ENCODE results near the gene PTGIS. TPM values are rescaled to one million over a fixed set of nuclear protein-coding genes. Genes with fewer than 3 reads are reported as not detected.

The PTGIS gene
- total and polyA plus RNA-seq, 2 of the 4 experiments (the other 2 are of a cell fraction), result 1.6 to 2.6 TPM

DNA sequence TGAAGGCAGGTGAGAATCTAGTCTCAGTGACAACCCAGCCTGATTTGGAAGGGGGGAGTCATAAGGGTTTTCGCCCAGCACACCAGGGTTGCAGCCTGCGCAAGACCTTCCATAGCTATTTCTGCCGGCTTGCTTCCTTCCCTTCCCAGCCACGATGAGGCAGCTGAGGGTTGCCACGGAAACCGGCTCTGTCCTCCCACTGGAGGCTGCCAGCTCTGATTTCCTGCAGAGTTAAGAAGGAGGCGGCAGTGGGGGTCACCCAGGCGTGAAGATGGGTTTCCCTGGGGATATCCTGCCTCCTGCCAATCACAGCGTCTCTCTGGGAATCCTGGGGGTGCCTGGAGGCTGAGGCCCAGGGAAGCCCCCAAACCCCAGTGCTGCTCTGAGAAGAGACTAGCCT, 62.4 kb downstream of the PTGIS start:
- Histone ChIP-seq H3K18ac (ENCODE audit: low read depth, low read length) (no peak overlapping the region), H3K79me1 (ENCODE audit: low read depth in 1 of 2, low read length in 2 of 2) (no peaks in the 10 kb centered on the region), H2AK5ac (ENCODE audit: low read depth, low read length) (no peak overlapping the region), H4K8ac (ENCODE audit: low read depth in 2 of 2, low read length in 2 of 2) (no peak overlapping the region), H3K4me1 (ENCODE audit: control insufficient read depth, insufficient read depth, low read length) (no peaks in the 10 kb centered on the region; the same call in 1 of the 2 replicates), H4K91ac (ENCODE audit: insufficient read depth, low read depth, low read length) (no peak overlapping the region), H2AK9ac (replicated peaks; ENCODE audit: low read depth, low read length, poor library complexity) (no peak overlapping the region), H3K9ac (ENCODE audit: low read depth, low read length) (no peak overlapping the region), H2AFZ (replicated peaks; ENCODE audit: low read length, poor library complexity) (no peak overlapping the region), H2BK20ac (ENCODE audit: low read depth, low read length) (no peak overlapping the region), H3K23ac (ENCODE audit: low read depth, low read length) (no peak overlapping the region), H4K20me1 (ENCODE audit: insufficient read depth, low read length) (no peaks in the 10 kb centered on the region; the same call in 1 of the 2 replicates), H2BK15ac (ENCODE audit: low read depth, low read length) (no peak overlapping the region), H3K36me3 (ENCODE audit: control insufficient read depth, insufficient read depth, low read length) (no peaks in the 10 kb centered on the region), H3K4me3 (ENCODE audit: insufficient read depth, low read depth, low read length) (no peak overlapping the region), H3K27me3 (ENCODE audit: control insufficient read depth, insufficient read depth, low read length) (peaks cover 11% of the 10 kb centered on the region), H2BK120ac (ENCODE audit: low read depth, low read length) (no peak overlapping the region), H4K5ac (ENCODE audit: low read depth, low read length) (no peak overlapping the region), H3K9me1 (ENCODE audit: insufficient read depth, low read length) (no peaks in the 10 kb centered on the region), H3K4me2 (ENCODE audit: low read depth, low read length) (no peak overlapping the region), H3K56ac (ENCODE audit: extremely low read depth, insufficient read depth, low read length) (no peak overlapping the region), H3K14ac (replicated peaks; ENCODE audit: low read depth, low read length) (no peak overlapping the region), H3K27ac (ENCODE audit: insufficient read depth, low read length) (no peak overlapping the region), H3K9me3 (ENCODE audit: control insufficient read depth, insufficient read depth, low read length) (peaks cover 2% of the 10 kb centered on the region; the same call in 1 of the 2 replicates), H3K4ac (ENCODE audit: low read depth, low read length) (no peak overlapping the region), H2BK5ac (ENCODE audit: low read depth, low read length, poor library complexity, severe bottlenecking) (no peak overlapping the region)
- no peak for TF ChIP-seq MAZ (IDR thresholded peaks at IDR 0.05; ENCODE audit: borderline replicate concordance, low read depth, low read length)
- no peak for TF ChIP-seq SMC3 (IDR thresholded peaks at IDR 0.05; ENCODE audit: low read depth, low read length)
- no peak for TF ChIP-seq RCOR1 (IDR thresholded peaks at IDR 0.05; ENCODE audit: insufficient replicate concordance, low read length)
- no peak for TF ChIP-seq CEBPB (IDR thresholded peaks at IDR 0.05; ENCODE audit: low read depth, low read length)
- TF ChIP-seq FOS (IDR thresholded peaks at IDR 0.05; ENCODE audit: low read depth, low read length), result no peak
- TF ChIP-seq CHD1 (IDR thresholded peaks at IDR 0.05; ENCODE audit: low read depth, low read length), result no peak
- TF ChIP-seq NFE2L2 (IDR thresholded peaks at IDR 0.05; ENCODE audit: low read depth, low read length), result no peak
- TF ChIP-seq BHLHE40 (IDR thresholded peaks at IDR 0.05; ENCODE audit: low read depth, low read length), result no peak
- no peak for TF ChIP-seq ELK1 (IDR thresholded peaks at IDR 0.05; ENCODE audit: borderline replicate concordance, low read depth, low read length)
- no peak for TF ChIP-seq POLR2A (IDR thresholded peaks at IDR 0.05; ENCODE audit: low read depth, low read length)
- no peak for TF ChIP-seq CTCF (conservative IDR thresholded peaks at IDR 0.05; ENCODE audit: low read depth, low read length)
- TF ChIP-seq MAFK (IDR thresholded peaks at IDR 0.05; ENCODE audit: low read depth, low read length), result no peak
- in situ Hi-C loops (cut with MboI; ENCODE audit: low sequenced_read_pairs), result no loop called here
- peak; percentile 50 for DNase-seq
- ChIA-PET CTCF (interaction anchor here (0.5 to 1.4 kb wide), 3 partner anchors 10 to 134 kb away, joined by 3 to 4 read pairs (median 4); no protein-coding TSS in a partner anchor), POLR2A (ENCODE audit: unreplicated experiment) (no interaction called here)
- WGBS, 2 experiments (ENCODE audit: extremely low coverage in 2 of 2, insufficient read length in 1 of 2), result 0% methylated on average over 1 of the region's 9 CpGs; no CpG with 5 or more reads in 1 of the 2 experiments
- ATAC-seq (ENCODE audit: low read depth), result peak; percentile 77
- dilution Hi-C loops (cut with HindIII; ENCODE audit: low sequenced_read_pairs, unreplicated experiment), result no loop called here
- intact Hi-C loops (cut with micrococcal nuclease), result no loop called here
- BruUV-seq (replicated peaks), result no TSS peak
